BLaER1 treated with 17β-estradiol and CSF1 and Interleukin-3, amounts not matched to agents 10 nM and 100 nM (cell line): ENCODE results near the gene FAM221B.

Experiments
- H3K27ac ChIP-seq, 11 experiments: shearing (Covaris generic); formaldehyde crosslinking; 2 replicates each; pipeline ENCODE4 v1.8.1; 2022
- H3K27me3 ChIP-seq, 11 experiments: shearing (Covaris generic); formaldehyde crosslinking; 2 replicates each; pipeline ENCODE4 v1.8.1; 2022
- H3K36me3 ChIP-seq, 11 experiments: shearing (Covaris generic); formaldehyde crosslinking; 2 replicates each; pipeline ENCODE4 v1.8.1; 2022
- H3K4me1 ChIP-seq, 10 experiments: shearing (Covaris generic); formaldehyde crosslinking; 2 replicates each; pipeline ENCODE4 v1.8.1; 2022
- H3K4me2 ChIP-seq, 11 experiments: shearing (Covaris generic); formaldehyde crosslinking; 2 replicates each; pipeline ENCODE4 v1.8.1; 2022
- H3K4me3 ChIP-seq, 10 experiments: shearing (Covaris generic); formaldehyde crosslinking; 2 replicates each; pipeline ENCODE4 v1.8.1; 2022
- H3K9ac ChIP-seq, 11 experiments: shearing (Covaris generic); formaldehyde crosslinking; 2 replicates each; pipeline ENCODE4 v1.8.1; 2022
- H3K9me3 ChIP-seq, 11 experiments: shearing (Covaris generic); formaldehyde crosslinking; replicated peaks in 1 of 11; 2 replicates each; pipeline ENCODE4 v1.8.1; 2022
- H4K20me1 ChIP-seq, 11 experiments: shearing (Covaris generic); formaldehyde crosslinking; 2 replicates each; pipeline ENCODE4 v1.8.1; 2022
- Cebpa-rat ChIP-seq, 11 experiments: shearing (Covaris generic); IDR thresholded peaks; 2 replicates each; pipeline ENCODE4 v1.8.1; 2022

Gene FAM221B

GRCh38 chr9:35842020-35842745 lies 13.7 kb upstream of the FAM221B start:
- H3K9ac ChIP-seq: peak overlapping the region in 9 of 11 experiments; percentile 20 to 81 (median 70); a peak in 16 of 22 replicates
- H4K20me1 ChIP-seq: peaks cover 0 to 16% (median 0%) of the 10 kb centered on the region in 11 experiments; a peak in 2 of 22 replicates
- H3K27me3 ChIP-seq: peaks cover 0 to 88% (median 0%) of the 10 kb centered on the region in 11 experiments; a peak in 4 of 22 replicates
- peak overlapping the region; percentile 62 to 99 (median 93) for H3K4me2 ChIP-seq
- TF ChIP-seq Cebpa-rat (IDR thresholded peaks at IDR 0.05): peak in 9 of 11 experiments; percentile 36 to 96 (median 91); a peak in 16 of 22 replicates
- peaks cover 0 to 14% (median 0%) of the 10 kb centered on the region in 11 experiments; a peak in 8 of 22 replicates for H3K9me3 ChIP-seq
- peak overlapping the region in 5 of 10 experiments; percentile 11 to 39 (median 18); a peak in 8 of 20 replicates for H3K4me3 ChIP-seq
- peaks cover 66 to 98% (median 83%) of the 10 kb centered on the region in 10 experiments for H3K4me1 ChIP-seq
- peak overlapping the region in 9 of 11 experiments; percentile 53 to 92 (median 88); a peak in 18 of 22 replicates for H3K27ac ChIP-seq
- peaks cover 0 to 9% (median 4%) of the 10 kb centered on the region in 11 experiments; a peak in 8 of 22 replicates for H3K36me3 ChIP-seq

DNA sequence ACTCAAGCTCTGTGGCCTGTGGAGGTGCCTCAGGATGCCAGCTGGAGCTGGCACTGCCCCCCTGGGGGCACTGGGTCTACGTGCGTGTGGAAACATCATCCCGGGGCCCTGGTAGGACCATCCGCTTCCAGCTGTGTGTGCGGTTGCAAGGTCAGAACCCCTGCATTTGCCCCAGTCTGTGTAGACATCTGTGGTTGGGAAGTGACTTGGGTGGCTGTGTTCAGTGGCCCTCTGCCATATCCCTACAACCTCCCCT lies 13.0 kb upstream of the FAM221B start:
- peaks cover 0 to 88% (median 0%) of the 10 kb centered on the region in 11 experiments; a peak in 4 of 22 replicates for H3K27me3 ChIP-seq
- H3K36me3 ChIP-seq: peaks cover 0 to 4% (median 0%) of the 10 kb centered on the region in 11 experiments; a peak in 4 of 22 replicates
- peak overlapping the region; percentile 62 to 99 (median 93) for H3K4me2 ChIP-seq
- peak overlapping the region in 8 of 11 experiments; percentile 39 to 81 (median 73); a peak in 15 of 22 replicates for H3K9ac ChIP-seq
- peaks cover 0 to 16% (median 0%) of the 10 kb centered on the region in 11 experiments; a peak in 2 of 22 replicates for H4K20me1 ChIP-seq
- peaks cover 59 to 98% (median 80%) of the 10 kb centered on the region in 10 experiments for H3K4me1 ChIP-seq
- H3K4me3 ChIP-seq: peak overlapping the region in 5 of 10 experiments; percentile 11 to 39 (median 18); a peak in 7 of 20 replicates
- TF ChIP-seq Cebpa-rat (IDR thresholded peaks at IDR 0.05): no peak
- H3K9me3 ChIP-seq: peaks cover 0 to 14% (median 0%) of the 10 kb centered on the region in 11 experiments; a peak in 8 of 22 replicates
- H3K27ac ChIP-seq: peak overlapping the region in 8 of 11 experiments; percentile 76 to 92 (median 88); a peak in 16 of 22 replicates

- Histone ChIP-seq H3K4me3 (peak overlapping the region in 5 of 10 experiments; percentile 11 to 39 (median 18); a peak in 6 of 20 replicates), H3K27ac (peak overlapping the region in 8 of 11 experiments; percentile 76 to 92 (median 88); a peak in 16 of 22 replicates), H3K4me2 (peak overlapping the region; percentile 62 to 99 (median 93)), H3K27me3 (peaks cover 0 to 88% (median 0%) of the 10 kb centered on the region in 11 experiments; a peak in 4 of 22 replicates), H3K9me3 (peaks cover 0 to 14% (median 0%) of the 10 kb centered on the region in 11 experiments; a peak in 8 of 22 replicates), H3K36me3 (peaks cover 0 to 6% (median 0%) of the 10 kb centered on the region in 11 experiments; a peak in 1 of 22 replicates), H4K20me1 (peaks cover 0 to 15% (median 0%) of the 10 kb centered on the region in 11 experiments; a peak in 2 of 22 replicates), H3K4me1 (peaks cover 54 to 98% (median 77%) of the 10 kb centered on the region in 10 experiments), H3K9ac (peak overlapping the region in 8 of 11 experiments; percentile 39 to 81 (median 73); a peak in 14 of 22 replicates)
- no peak for TF ChIP-seq Cebpa-rat (IDR thresholded peaks at IDR 0.05)
These were observed 12.5 kb upstream of the FAM221B start for GRCh38 chr9:35840881-35841644.

DNA sequence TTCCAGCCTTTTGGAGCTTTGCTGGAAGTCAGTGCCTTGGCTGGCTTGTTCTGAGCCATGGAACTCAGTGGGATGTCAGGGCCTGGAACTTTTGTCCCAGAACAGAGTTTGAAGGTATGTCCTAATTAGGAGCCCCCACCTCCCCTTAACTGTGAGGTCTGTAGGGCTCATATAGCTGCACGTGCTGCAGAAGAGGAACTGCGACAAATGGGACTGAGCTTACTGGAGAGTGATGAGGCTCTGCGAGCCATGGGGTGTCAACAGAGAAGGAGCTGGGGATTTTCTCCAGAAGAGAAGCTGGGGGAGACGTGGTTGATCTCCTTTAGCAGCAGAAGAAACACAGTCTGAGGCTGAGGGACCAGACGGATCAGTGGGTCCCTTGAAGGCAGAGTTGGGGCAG lies 11.4 kb upstream of the FAM221B start:
- Histone ChIP-seq H3K36me3 (peaks cover 0 to 13% (median 0%) of the 10 kb centered on the region in 11 experiments; a peak in 3 of 22 replicates), H3K27me3 (peaks cover 0 to 86% (median 0%) of the 10 kb centered on the region in 11 experiments; a peak in 4 of 22 replicates), H4K20me1 (peaks cover 0 to 4% (median 0%) of the 10 kb centered on the region in 11 experiments; a peak in 2 of 22 replicates), H3K9ac (peak overlapping the region in 2 of 11 experiments; percentile 70 to 81; a peak in 1 of 22 replicates), H3K4me3 (no peak overlapping the region), H3K4me2 (peak overlapping the region in 8 of 11 experiments; percentile 82 to 99 (median 96); a peak in 17 of 22 replicates), H3K4me1 (peaks cover 46 to 98% (median 73%) of the 10 kb centered on the region in 10 experiments), H3K9me3 (peaks cover 0 to 14% (median 0%) of the 10 kb centered on the region in 11 experiments; a peak in 8 of 22 replicates), H3K27ac (peak overlapping the region in 6 of 11 experiments; percentile 86 to 92 (median 88); a peak in 11 of 22 replicates)
- TF ChIP-seq Cebpa-rat (IDR thresholded peaks at IDR 0.05): no peak

DNA sequence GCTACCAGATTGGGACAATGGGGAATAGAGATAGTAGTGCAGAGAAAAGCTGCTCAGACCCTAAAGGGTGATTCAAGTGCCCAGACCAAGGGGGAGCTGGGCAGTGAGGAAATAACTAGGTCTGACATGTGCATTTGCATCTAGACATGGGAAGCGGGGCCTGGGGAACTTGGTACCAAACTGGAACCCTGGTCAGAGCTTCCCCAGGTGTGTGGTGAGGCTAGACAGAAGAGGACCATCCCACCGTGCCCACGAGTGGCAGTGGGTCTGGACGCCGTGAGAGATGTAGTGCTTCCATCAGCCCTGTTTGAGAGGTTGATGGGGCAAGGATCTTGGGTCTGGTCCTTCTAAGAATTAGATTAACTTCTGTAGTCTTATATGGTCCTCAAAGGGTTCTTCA lies 8.1 kb upstream of the FAM221B start:
- Histone ChIP-seq H3K4me3 (no peak overlapping the region), H4K20me1 (peaks cover 0 to 4% (median 0%) of the 10 kb centered on the region in 11 experiments; a peak in 2 of 22 replicates), H3K36me3 (peaks cover 0 to 13% (median 0%) of the 10 kb centered on the region in 11 experiments; a peak in 3 of 22 replicates), H3K27ac (peak overlapping the region in 5 of 11 experiments; percentile 2 to 77 (median 41); a peak in 8 of 22 replicates), H3K9me3 (peaks cover 0 to 14% (median 0%) of the 10 kb centered on the region in 11 experiments; a peak in 8 of 22 replicates), H3K9ac (no peak overlapping the region), H3K4me2 (peak overlapping the region in 6 of 11 experiments; percentile 25 to 99 (median 92); a peak in 10 of 22 replicates), H3K27me3 (peaks cover 0 to 76% (median 0%) of the 10 kb centered on the region in 11 experiments; a peak in 4 of 22 replicates), H3K4me1 (peaks cover 37 to 98% (median 69%) of the 10 kb centered on the region in 10 experiments)
- TF ChIP-seq Cebpa-rat (IDR thresholded peaks at IDR 0.05): no peak

DNA sequence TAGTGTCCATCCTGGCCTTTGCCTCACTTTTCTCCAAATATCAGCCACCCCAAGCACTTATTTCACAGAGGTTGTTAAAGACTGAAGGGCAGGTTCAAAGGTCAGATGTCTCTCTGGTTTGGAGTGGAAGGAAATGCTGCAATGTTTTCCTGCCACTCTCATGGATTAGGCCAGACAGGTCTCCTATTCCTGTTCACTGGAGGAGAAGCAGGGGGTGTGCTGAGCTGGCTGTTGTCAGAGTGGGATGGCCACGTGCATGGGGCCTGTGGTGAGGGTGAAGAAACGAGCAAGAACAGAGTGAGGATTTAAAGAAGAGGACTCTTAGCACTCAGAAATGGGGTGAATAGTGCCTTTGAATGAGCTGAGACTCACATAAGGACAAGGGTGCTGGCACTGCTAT lies 7.2 kb upstream of the FAM221B start:
- peaks cover 0 to 68% (median 0%) of the 10 kb centered on the region in 11 experiments; a peak in 4 of 22 replicates for H3K27me3 ChIP-seq
- peaks cover 0 to 13% (median 0%) of the 10 kb centered on the region in 11 experiments; a peak in 3 of 22 replicates for H3K36me3 ChIP-seq
- peak overlapping the region in 6 of 11 experiments; percentile 84 to 99 (median 99); a peak in 12 of 22 replicates for H3K4me2 ChIP-seq
- H3K9me3 ChIP-seq: peaks cover 0 to 14% (median 0%) of the 10 kb centered on the region in 11 experiments; a peak in 8 of 22 replicates
- no peak for TF ChIP-seq Cebpa-rat (IDR thresholded peaks at IDR 0.05)
- peaks cover 28 to 98% (median 63%) of the 10 kb centered on the region in 10 experiments for H3K4me1 ChIP-seq
- H4K20me1 ChIP-seq: peaks cover 0 to 4% (median 0%) of the 10 kb centered on the region in 11 experiments; a peak in 2 of 22 replicates
- H3K9ac ChIP-seq: no peak overlapping the region
- H3K27ac ChIP-seq: peak overlapping the region in 6 of 11 experiments; percentile 2 to 77 (median 55); a peak in 8 of 22 replicates
- H3K4me3 ChIP-seq: no peak overlapping the region

GRCh38 chr9:35835216-35835632 lies 6.7 kb upstream of the FAM221B start:
- TF ChIP-seq Cebpa-rat (IDR thresholded peaks at IDR 0.05): no peak
- H3K4me1 ChIP-seq: peaks cover 26 to 98% (median 63%) of the 10 kb centered on the region in 10 experiments
- H3K27me3 ChIP-seq: peaks cover 0 to 63% (median 0%) of the 10 kb centered on the region in 11 experiments; a peak in 4 of 22 replicates

More at GRCh38 chr9:35835216-35835632, 6.7 kb upstream of the FAM221B start:
- peaks cover 0 to 13% (median 0%) of the 10 kb centered on the region in 11 experiments; a peak in 3 of 22 replicates for H3K36me3 ChIP-seq
- H3K4me2 ChIP-seq: peak overlapping the region in 7 of 11 experiments; percentile 74 to 99 (median 99); a peak in 12 of 22 replicates
- no peak overlapping the region for H3K4me3 ChIP-seq
- peaks cover 0 to 12% (median 0%) of the 10 kb centered on the region in 11 experiments; a peak in 8 of 22 replicates for H3K9me3 ChIP-seq
- H3K27ac ChIP-seq: peak overlapping the region in 7 of 11 experiments; percentile 2 to 77 (median 69); a peak in 7 of 22 replicates
- no peak overlapping the region for H3K9ac ChIP-seq
- H4K20me1 ChIP-seq: peaks cover 0 to 4% (median 0%) of the 10 kb centered on the region in 11 experiments; a peak in 2 of 22 replicates
